HG03039 (cell line): ENCODE measurements around the gene HCFC1.
A peak's percentile ranks its signal among the peaks of the same experiment; 100 is the strongest.

Experiments used
- ATAC-seq: cut with Tn5 transposase; IDR thresholded peaks from one replicate; pipeline ENCODE4 v1.9.1; 2021; ENCODE audit warnings: mild to moderate bottlenecking, moderate library complexity; ENCODE audit not compliant: unreplicated experiment

HCFC1 gene

GRCh38 chrX:153974726-153975286 is 3.2 kb upstream of the HCFC1 start:
- no peak for ATAC-seq

- no peak for ATAC-seq
Observed at GRCh38 chrX:153974003-153974725, 2.5 kb upstream of the HCFC1 start.

- no peak for ATAC-seq
Observed at GRCh38 chrX:153973127-153974002, 1.7 kb upstream of the HCFC1 start.

GRCh38 chrX:153972368-153973126 is 929 bp upstream of the HCFC1 start, which contains the start of gene TMEM187:
TMEM187 (plus strand) TSS chrX:153972754; CDS start chrX:153982063, 9,309 bp downstream.
- peak; percentile 47 for ATAC-seq

- ATAC-seq = peak; percentile 31
Observed at GRCh38 chrX:153971124-153971449, 531 bp downstream of the HCFC1 start.

- peak; percentile 1 for ATAC-seq
Observed at GRCh38 chrX:153970357-153971123, 1.1 kb downstream of the HCFC1 start.

GRCh38 chrX:153969904-153970356 is 1.7 kb downstream of the HCFC1 start:
- ATAC-seq = no peak

- ATAC-seq = no peak
Observed at GRCh38 chrX:153969125-153969903, 2.3 kb downstream of the HCFC1 start.

- ATAC-seq = no peak
Observed at GRCh38 chrX:153968754-153969124, 2.9 kb downstream of the HCFC1 start.

GRCh38 chrX:153968255-153968654 is 3.4 kb downstream of the HCFC1 start:
- ATAC-seq = no peak

GRCh38 chrX:153967536-153968224 is 3.9 kb downstream of the HCFC1 start:
- no peak for ATAC-seq

- no peak for ATAC-seq
Observed at GRCh38 chrX:153966841-153967535, 4.6 kb downstream of the HCFC1 start.

GRCh38 chrX:153966283-153966688 is 5.3 kb downstream of the HCFC1 start:
- no peak for ATAC-seq

- no peak for ATAC-seq
Observed at GRCh38 chrX:153965406-153965805, 6.2 kb downstream of the HCFC1 start.

GRCh38 chrX:153964105-153964504 is 7.5 kb downstream of the HCFC1 start:
- no peak for ATAC-seq

- no peak for ATAC-seq
Observed at GRCh38 chrX:153963546-153963945, 8.1 kb downstream of the HCFC1 start.

- no peak for ATAC-seq
Observed at GRCh38 chrX:153961292-153961691, 10.3 kb downstream of the HCFC1 start.

GRCh38 chrX:153960786-153961185 is 10.8 kb downstream of the HCFC1 start:
- no peak for ATAC-seq
